Uterus (tissue), 2 donors: ENCODE results near the gene KCNQ1.

Experiments used
- CTCF ChIP-seq, 4 experiments: fragments of 200-600 bp in 2 of 4; fragments of 450-650 bp in 2 of 4; sonication (generic) in 2 of 4; IDR thresholded peaks; one replicate each; pipeline ENCODE4 v1.5.1; 2016 to 2019; ENCODE audit warnings: antibody characterized with exemption in 4 of 4, mild to moderate bottlenecking in 2 of 4, moderate library complexity in 1 of 4
- POLR2A ChIP-seq, 2 donors: fragments of 450-650 bp; IDR thresholded peaks; one replicate each; pipeline ENCODE4 v1.6.1; 2016; ENCODE audit warnings: antibody characterized with exemption in 2 of 2, mild to moderate bottlenecking in 1 of 2, moderate library complexity in 1 of 2

DNA sequence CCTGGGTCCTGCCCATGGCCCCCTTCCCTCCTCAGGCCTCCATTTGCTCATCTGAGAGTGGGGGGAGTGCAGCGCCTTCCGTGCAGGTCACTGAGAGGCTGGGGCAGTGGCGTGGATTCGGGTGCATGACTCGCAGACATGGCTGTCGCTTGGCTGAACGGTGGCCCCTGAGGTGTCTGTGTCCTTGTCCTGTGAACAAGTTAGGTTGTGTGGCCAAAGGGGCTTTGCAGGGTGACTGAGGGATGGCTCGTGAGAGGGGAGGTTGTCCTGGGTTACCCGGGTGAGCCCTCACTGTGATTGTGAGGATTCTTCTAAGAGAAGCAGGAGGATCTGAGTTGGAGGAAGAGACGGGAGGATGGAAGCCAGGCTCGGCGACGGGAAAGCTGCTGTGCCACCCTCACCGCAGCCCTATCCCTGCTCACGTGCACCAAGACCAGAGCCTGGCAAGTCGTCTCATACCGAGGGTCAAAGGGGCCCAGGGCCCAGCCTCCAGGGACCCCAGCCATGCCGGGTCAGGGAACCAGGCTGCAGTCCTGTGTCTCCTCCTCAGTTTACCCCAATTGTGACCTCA, 79.1 kb downstream of the KCNQ1 start:
- TF ChIP-seq CTCF (IDR thresholded peaks at IDR 0.05) (no peak), POLR2A (IDR thresholded peaks at IDR 0.05) (no peak)
